HG03139 (cell line): Measurements from ENCODE around the gene ARMS2.

ENCODE experiments used
- ATAC-seq: cut with Tn5 transposase; IDR thresholded peaks from one replicate; pipeline ENCODE4 v1.9.1; 2021; ENCODE audit not compliant: unreplicated experiment

The ARMS2 gene

DNA sequence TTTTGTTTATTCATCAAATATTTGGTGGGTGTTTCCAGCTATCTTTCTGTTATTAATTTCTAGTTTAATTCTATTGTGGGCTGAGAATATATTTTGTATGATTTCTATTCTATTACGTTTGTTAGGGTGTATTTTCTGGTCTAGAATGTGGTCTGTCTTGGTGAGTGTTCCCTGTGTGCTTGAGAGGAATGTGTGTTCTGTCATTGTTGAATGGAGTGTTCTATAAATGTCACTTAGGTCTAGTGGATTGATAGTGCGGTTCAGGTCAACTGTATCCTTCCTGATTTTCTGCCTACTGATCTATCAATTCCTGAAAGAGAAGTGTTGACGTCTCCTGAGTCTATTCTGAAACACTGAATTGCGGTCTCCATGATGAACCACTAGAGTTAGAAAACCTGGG is 15.4 kb downstream of the ARMS2 start:
- no peak for ATAC-seq

DNA sequence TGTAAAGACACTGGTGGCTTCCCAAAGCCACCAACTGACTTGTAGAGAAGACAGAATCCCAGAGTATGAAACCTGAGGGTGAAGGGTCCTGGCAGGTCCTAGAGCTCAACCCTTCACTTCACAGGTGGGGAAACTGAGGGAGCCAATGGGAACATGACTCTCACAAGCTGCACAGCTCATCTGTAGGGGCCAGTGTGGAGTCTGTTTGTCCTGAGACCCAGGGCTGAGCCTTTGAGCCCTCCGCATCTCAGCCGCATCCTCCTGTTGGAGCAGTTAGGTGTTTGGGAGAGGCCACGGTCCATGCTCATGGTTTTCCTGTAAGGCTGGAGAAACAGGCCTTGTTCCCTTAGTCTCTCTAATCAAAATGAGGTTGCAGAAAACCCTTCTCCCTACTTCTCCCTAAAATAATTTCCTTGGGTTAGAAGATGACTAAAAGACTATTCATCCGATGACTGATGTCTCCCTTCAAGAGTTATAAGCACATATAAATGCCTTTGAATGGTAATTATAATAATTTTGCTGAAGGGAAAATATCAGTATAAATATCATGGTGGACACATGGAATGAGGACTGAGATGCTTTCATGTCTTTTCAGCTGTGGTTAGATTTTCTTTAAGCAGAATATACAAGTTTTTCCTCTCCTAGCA is 17.2 kb downstream of the ARMS2 start:
- ATAC-seq: no peak

DNA sequence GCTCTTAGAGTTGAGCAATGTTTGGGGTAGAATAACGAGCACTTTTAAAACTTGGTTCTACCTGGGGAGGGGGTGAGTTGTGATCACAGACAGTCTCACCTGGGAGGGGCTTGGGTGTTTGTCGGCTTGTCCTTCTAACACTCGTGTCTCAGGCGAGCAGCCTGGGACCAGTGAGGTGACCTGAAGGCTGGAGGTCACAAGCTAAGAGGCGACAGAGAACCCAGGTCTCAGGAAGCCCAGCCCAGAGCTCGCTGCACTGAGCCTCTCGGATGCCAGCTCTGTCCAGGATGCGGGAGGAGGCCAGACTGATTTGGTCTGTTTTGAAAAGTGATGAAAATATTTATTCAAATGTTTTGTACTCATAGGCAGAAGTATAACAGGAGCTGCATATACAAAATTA is 18.7 kb downstream of the ARMS2 start:
- no peak for ATAC-seq

DNA sequence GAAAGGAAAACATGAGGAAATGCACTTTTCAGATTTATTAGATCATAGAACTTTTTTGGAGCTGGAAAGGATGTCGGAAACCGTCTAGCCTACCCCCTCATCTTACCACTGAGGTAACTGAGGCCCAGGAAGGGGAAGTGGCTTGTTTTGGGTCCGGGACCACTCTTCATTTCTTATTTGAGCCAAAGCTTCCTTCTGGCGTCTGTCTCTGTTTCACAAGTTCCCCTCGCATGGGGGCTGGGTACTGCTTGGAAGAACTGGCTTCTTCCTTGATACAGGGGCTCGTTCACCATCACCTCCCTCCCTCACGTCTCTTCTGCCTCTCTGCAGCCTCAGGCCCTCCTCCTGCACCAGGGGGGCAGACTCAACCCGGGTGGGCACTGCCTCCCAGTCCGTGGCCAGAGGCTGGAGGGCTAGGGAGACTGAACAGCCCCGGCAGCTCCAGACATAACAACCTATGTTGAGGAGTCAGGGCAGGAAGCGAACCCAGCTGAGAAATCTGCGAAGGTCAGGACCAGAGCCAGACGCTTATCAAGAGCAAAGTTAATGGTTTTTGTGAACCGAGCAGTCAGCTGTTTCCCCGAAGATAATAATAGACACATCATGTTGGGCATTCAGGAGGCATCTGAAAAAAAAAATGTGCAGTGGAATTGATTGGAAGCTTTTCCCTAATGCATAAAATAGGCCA is 19.8 kb downstream of the ARMS2 start:
- no peak for ATAC-seq

DNA sequence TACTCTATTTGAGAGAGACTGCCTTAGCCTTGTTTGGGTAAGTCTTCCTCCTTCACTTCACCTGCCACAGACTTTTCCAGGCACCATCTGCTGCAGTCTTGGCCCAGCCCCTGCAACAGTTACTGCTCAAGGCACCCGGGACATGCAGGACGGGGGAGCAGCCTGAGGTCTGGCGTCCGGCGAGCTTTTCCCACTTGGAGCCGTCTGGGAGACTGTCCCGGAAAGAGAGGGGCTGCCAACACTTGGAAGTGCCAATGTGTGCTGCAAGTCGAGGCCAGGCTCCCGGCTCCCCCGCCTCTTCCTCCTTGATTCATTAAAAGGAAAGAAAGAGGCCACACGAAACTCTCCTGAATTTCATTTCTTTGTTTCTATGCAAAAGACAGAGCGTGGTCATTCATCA is 20.6 kb downstream of the ARMS2 start:
- no peak for ATAC-seq

DNA sequence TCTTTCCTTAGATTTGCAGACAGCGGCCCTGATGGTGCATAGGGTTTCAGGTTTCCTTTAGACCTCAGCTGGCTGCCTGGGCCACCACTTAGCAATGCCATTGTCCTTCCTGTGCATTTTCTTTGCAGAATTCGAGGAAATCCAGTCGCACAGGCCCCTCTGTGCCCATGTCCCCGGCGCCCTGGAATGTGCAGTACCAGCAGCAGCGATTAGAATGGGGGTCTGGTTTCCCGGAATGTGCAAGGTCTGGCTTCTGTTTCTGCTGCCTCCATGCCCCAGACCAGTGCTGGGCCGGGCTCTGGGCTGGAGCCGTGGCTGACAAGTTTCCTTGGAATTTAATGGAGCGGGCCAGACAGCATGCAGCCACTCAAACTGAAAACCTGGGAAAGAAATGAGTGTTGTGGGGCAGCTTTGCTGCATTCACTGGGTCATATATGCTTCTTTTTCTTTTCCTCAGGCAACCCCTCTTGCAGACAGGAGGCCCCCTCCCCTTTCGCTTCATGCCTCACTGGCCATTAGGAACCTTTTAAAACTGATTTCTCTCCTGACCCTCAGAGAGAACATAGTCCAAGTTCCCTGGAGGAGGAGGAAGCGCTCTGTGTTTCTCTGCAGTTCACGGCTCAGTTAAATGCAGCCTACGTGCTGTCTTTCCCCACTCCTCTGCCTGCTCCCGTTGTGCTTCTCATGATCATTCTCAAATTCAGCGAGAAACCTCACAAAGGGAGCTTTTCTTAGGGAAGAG is 21.3 kb downstream of the ARMS2 start:
- no peak for ATAC-seq

DNA sequence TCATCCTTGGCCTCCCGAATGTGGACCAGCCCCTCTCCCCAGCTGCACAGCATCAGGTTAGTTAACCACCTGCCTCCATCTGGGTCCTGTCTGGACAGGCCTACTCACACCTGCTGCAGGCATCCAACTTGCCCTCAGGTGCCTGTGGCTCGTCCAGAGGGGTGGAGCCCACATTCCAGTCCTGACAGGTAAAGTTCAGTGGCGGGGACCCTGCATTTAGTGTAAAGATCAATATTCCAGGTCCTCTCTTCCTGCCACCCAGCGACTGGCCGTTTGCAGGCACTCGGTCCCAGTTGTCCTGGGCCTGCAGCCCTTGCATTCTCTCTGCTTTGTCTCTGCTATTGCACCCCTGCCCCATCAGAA is 21.9 kb downstream of the ARMS2 start:
- ATAC-seq: no peak

DNA sequence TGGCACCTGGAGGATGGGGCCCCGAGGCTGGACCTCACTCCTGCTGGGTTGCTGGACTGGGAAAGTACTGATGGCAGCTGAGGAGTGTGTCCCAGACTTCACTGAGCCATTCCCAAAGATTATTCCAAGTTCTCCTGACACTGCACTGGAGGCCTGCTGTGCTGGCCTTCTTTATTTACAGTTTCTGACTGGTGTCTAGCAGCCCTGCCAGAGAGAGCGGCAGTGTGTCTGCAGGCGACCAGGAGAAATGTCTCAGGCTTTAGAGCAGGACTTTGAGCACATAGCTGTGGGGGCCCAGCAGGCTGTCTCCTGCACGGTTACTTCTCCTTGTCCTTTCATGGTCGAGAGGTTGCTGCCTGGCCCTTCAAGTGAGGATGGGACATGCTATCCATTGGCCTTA is 23.0 kb downstream of the ARMS2 start:
- ATAC-seq: no peak

DNA sequence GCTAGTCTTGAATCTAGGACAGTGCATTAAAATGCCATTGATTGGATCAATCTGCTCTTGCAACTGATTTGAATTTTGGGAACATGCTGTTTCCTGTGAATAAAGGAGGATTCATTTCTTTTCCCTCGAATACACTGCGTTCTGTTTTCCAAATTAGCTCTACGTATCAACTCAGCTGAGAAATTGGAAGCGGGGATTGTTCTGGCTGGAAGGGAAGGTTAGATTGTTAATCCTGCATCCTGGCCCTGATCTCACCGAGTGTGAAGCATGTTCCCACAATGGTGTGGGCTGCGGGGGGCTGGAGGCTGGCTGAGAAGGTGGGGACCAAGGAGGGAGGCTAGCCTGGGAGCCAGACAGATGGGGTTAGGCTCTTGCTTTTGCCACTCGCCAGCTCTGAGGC is 24.5 kb downstream of the ARMS2 start:
- no peak for ATAC-seq

DNA sequence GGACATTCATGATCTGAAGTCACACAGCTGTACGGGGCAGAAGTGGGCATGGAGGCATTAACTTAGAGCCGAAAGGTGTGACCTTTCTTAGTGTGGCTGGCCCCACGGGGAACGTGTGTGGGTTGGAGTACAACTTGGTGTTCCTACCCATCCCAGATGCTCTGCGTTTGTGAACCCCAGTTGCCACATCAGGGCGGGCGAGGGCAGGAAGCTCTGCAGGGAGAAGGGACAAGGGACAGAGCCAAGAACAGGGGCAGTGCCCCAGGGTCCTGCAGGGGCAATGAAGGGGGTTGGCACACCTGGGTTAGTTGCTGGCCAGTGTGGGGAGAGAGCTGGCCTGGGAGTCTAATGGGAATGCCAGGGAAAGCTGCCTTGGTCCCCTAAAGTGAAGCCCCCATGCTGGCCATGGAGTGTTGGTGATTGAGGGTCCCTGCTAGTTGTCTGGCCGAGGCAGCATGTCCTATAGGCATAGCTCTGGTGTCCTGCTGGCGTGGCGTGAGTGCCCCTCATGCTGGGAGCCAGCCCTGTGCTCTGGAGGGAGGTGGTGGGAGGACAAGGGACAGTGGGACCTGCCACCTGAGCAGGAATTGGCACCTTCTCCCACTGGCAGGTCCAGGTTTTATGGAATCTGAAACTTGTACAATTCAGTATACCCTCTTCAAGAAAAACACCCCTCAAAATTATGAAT is 25.8 kb downstream of the ARMS2 start:
- ATAC-seq: no peak

DNA sequence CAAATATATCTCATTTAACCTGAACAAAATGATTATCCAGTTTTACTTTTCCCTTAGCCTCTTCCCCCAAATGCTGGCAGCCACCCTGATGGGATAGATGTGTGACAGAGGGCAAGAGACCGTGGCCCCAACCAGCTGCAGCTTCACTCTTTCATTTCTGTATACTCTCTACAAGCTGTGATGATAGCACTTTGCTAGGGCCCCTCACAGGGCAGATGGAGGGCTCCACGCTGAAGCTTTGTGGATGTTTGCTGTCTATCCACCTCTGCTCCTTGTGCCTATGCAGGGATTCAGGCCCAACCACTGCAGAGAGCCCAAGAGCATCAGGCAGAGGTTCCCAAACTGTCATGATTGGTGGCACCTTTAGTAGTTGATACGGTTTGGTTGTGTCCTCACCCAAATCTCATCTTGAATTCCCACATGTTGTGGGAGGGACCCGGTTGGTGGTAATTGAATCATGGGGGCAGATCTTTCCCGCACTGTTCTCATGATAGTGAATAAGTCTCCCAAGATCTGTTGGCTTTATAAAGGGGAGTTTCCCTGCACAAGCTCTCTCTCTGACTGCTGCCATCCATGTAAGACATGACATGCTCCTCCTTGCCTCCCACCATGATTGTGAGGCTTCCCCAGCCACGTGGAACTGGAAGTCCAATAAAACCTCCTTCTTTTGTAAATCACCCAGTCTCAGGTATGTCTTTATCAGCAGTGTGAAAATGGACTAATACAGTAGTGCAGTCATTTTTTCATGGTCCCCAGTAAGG is 27.0 kb downstream of the ARMS2 start:
- no peak for ATAC-seq

DNA sequence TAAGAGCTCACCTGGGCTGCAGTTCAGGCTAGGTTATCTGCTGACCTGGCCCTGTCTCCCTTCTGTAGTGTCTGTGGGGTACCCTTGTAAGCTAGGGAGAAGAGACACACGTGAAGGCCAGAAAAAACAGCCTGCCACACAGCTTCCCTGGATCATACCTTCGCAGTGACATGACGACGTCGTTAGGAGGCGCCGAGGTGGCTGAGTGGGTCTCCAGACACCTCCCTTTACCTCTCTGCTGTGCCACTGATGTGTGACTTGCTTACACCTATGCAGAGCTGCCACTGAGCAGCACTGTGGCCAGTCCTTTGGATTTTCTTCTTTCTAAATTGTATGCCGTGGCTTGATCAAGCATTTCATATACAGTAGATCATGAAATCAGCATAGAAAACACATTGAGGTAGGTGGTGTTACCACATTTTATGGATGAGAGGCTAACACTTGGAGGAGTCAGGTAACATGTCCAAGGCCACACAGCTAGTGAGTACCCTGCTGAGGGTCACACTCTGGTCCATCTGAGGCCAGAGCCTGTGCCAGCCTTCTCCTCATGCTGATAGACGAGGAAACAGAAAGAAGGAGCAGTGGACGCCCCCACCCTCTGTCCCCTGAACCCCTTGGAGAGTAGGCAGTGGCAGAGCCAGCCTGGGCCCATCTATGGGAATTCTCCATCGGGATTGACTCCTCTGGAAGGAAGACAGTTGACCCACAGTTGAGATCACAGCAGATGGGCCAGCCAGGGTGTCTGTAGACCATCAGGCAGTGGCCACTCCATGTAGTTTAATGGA is 30.0 kb downstream of the ARMS2 start:
- no peak for ATAC-seq

DNA sequence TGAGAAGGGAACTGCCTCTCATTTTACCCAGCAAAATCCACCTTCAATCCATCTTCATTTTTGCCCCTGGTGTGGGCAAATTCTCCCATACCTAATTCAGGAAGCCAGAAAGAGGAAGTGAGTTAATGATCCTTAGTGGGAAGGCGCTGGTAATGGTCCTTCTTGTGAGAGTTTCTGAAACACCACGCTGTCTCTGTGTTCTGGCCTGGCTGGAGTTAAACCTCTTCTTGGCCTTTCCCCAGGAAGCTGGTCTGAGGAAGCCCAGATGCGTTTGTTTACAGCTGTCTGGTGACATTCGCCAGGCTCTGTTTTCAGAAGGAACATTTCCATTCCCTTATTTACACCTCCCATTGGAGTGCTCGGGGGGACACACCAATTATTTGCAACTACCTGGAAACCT is 31.2 kb downstream of the ARMS2 start:
- no peak for ATAC-seq

DNA sequence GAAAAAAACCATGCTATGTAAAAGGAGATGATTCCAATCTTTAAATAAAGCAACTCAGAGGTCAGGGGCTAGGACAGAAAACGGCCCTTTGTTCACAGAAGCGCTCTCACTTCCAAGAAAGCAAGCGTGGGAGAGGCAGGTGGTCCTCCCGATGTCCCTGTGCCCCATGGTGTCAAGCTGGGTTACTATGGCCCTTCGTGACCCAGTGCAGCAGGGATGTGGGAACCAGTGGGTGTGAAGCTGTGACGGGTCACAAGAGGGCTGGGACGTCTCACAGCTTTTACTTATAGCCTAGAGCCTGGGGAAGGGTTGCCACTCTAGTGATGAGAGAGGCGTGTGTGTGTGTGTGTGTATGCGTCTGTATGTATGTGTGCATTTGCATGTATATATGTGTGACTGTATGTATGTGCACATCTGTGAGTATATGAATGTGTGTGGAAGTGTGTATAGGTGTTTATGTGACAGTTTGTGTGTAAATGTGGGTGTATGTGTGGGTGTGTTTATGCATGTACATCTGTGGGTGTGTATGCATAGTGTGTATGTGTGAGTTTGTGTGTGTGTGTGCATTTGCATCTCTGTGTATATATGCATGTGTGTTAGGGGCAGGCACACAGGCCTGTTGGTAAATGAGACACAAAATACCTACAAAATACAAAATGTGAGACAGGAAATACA is 32.1 kb downstream of the ARMS2 start:
- ATAC-seq: no peak

DNA sequence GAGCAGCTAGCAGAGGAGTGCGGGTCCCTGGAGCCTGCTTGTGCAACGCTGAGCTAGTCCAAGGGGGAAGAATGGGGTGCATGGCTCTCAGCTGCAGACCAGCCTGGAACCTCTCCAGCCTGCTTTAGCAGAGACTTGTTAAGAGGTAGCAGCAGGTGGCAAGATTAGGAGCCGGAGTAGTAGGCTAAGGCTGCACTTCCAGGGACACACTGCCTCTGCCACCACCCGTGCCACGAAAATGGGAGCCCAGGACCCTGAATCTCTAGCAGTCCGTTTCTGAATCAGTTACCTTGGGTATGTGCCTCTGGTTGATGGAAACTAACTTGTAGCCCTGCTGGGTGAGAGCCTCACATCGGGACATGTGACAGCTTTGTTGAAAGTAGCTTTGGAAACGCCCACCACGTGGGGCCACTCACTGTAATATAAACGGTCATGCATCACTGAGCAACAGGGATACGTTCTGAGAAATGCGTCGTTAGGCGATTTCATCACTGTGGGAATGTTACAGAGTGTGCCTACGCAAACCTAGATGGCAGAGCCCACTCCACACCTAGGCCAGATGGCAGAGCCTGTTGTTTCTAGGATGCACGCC is 32.8 kb downstream of the ARMS2 start:
- no peak for ATAC-seq

DNA sequence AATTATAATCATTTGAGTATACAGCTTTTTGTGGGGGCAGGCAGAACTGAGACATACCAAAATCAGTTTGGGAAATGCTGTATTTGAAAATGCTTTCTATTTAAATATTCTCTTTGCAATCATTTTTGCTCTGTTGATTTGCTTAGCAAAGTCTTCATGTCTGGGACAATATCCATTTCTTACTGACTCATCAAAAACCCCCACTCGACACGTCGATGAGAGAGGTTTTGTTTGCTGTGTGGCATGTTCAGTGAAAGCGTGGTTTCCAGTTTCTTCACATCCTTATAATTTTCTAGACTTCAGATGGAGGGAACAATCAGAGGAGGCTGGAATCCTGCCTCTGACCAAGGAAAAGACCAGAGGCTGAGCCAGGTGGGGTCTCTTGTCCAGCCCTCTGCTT is 35.8 kb downstream of the ARMS2 start:
- ATAC-seq: no peak

DNA sequence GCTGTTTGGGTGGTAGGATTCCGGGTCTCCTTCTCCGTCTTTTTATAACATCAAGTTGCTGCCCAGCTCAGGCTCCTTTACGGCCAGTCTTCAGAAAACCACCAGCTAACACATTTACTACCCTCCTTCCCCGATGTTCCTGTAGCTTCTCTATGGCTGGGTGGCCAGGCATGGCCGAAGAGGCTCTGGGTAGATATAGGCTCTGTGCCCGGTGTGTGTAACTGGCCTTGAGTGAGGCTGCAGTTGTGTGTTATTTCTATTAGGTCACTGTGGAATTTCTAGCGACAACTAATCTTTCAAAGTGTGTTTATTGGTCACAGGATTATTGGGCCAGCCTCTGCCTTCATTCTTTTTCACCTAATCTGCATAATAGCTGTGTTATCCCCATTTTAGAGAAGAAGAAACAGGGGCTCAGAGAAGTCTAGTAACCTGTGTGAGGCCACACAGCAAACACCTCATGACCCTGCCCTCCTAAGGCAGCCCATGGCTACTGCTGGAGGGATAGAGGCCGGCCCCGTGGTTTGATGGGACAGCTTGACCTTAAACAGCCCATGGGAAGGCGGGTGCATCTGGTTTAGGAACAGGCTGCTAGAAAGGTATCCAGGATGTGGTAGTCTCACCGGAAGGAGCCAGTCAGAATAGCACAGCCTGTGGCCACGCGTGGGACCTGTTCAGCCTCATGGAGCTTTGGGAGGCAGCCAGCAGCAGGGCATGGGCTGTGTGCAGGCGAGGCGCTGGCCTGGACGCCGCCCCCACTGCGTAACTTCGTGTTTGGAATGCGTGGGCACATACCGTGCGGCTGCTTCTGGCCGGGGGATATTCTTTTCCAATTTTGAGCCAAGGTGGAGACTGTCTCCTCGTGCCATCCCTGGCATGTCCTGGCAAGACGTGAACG is 36.6 kb downstream of the ARMS2 start:
- ATAC-seq: no peak

DNA sequence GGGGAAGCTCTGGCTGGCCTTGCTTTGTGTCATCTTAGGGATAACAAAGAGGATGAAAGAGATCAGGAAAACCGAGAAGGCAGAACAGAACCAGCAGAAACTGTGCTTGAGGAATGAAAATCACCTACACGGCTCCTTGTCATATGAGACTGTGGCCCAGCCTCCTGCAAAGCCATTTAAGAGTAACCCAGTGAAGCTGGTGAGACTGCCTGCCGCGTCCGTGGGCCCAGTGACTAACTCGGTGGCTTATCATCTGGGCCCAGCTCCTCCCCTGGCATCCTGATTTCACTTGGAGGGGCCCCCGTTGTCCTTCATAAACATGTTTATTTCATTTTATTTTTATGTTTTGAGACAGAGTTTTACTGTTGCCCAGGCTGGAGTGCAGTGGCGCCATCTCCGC is 37.6 kb downstream of the ARMS2 start:
- no peak for ATAC-seq
